NB4 (cell line): ENCODE measurements around the gene RAPGEF5.

Experiments used
- CTCF ChIP-seq: IDR thresholded peaks from one replicate; pipeline ENCODE4 v1.5.1; 2012; ENCODE audit warnings: low read depth, low read length
- MYC ChIP-seq: IDR thresholded peaks from 2 replicates; pipeline ENCODE4 v1.6.1; 2011; ENCODE audit warnings: low read depth, low read length
- POLR2A ChIP-seq: IDR thresholded peaks from 2 replicates; pipeline ENCODE4 v1.6.1; 2011; ENCODE audit warnings: mild to moderate bottlenecking; ENCODE audit not compliant: insufficient read length; ENCODE audit errors: extremely low read depth

DNA sequence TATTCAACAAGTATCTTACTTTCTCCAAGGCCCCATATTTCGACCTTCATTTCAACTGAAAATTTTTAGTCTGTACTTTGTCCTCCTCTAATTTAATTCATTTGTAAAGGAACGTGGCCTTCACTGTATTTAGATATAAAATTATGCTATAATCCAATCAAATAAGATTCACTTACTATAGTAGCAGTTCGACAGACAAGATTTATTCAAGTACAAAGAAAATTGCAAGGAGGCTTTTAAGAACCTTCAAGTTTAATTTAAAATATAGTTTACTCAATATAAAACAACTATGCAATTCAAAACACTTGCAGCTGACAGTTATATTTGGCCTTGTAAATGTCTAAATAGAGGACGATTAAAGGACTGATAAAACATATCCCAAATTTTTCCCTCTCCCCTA is 85.6 kb downstream of the RAPGEF5 start:
- TF ChIP-seq POLR2A = no peak
- TF ChIP-seq MYC = no peak
- TF ChIP-seq CTCF = no peak
